ENCODE data around the gene FRMPD4. TPM values are rescaled to one million over a fixed set of nuclear protein-coding genes. Genes with fewer than 3 reads are reported as not detected.

FRMPD4 gene
- polyA plus RNA-seq, 1 donor from 2014 or later = not detected

DNA sequence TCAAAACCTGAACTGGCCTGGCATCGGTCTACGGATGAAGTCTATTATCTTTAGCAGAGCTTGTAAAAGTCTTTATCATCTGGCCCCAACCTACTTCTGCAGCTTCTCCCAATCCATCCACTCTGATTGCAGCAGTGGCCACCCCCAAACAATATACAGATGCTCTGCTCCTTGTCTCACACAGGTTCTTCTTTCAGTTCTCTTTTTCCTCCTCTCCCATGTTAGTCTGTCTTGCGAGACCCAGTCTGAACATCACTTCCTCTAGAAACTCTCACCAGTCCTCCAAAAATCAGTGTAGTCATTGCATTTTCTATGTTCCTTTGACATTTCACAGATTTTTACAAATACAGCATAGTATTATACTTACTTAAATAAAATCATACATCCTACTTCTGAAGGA, 163.0 kb downstream of the FRMPD4 start:
- H3K4me1 Mint-ChIP-seq = peaks cover 2 to 8% (median 5%) of the 10 kb centered on the region in 3 donors
- H3K36me3 Mint-ChIP-seq = peaks cover 2% of the 10 kb centered on the region
- H3K27me3 Mint-ChIP-seq = peaks cover 2% of the 10 kb centered on the region
- H3K4me3 Mint-ChIP-seq = peak overlapping the region in 1 of 4 donors; percentile 2
- H3K27ac Mint-ChIP-seq = no peak overlapping the region
- peaks cover 0 to 7% (median 0%) of the 10 kb centered on the region in 3 donors for H3K9me3 Mint-ChIP-seq

DNA sequence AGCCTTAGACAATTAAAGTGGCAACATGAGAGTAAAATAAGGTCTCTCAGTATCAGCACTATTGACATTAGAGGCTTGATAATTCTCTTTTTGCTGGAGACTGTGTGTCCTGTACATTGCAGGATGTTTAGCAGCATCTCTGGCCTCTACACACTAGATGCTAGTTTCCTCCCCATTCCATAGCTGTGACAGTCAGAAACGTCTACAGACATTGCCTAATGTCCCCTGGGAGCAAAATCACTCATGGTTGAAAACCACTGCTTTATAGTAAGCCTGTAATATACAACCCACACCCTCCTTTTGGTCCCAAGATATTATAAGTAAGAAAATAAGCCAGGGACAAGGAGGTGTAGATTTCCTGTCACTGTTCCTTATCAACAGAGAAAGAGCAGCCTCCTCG, 166.0 kb downstream of the FRMPD4 start:
- H3K27me3 Mint-ChIP-seq = peaks cover 2% of the 10 kb centered on the region
- no peak overlapping the region for H3K4me3 Mint-ChIP-seq
- H3K27ac Mint-ChIP-seq = no peak overlapping the region
- H3K4me1 Mint-ChIP-seq = peaks cover 2 to 8% (median 5%) of the 10 kb centered on the region in 3 donors
- peaks cover 0 to 7% (median 0%) of the 10 kb centered on the region in 3 donors for H3K9me3 Mint-ChIP-seq
- H3K36me3 Mint-ChIP-seq = peaks cover 2% of the 10 kb centered on the region

DNA sequence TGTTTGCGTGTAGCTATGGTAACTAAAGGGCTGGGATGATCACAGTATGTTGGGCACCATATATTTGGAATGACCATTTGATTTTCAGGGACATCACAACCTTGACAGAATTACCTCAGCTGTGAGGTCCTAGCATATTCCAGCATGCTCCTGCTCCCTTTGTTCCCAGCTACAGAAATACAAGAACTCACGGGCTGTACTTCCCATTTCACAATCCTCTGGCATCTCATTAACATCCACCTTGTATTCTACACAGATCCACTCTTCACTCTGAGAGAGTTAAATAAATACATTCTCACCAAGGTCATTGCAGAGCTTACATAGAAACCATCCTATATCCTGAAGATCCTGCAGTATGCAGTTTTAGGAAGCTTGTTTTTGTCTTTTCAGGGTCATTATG, 169.7 kb downstream of the FRMPD4 start:
- no peaks in the 10 kb centered on the region for H3K36me3 Mint-ChIP-seq
- H3K9me3 Mint-ChIP-seq = peaks cover 0 to 3% (median 2%) of the 10 kb centered on the region in 3 donors
- peaks cover 0 to 5% (median 0%) of the 10 kb centered on the region in 3 donors for H3K4me1 Mint-ChIP-seq
- peaks cover 2% of the 10 kb centered on the region for H3K27me3 Mint-ChIP-seq
- no peak overlapping the region for H3K27ac Mint-ChIP-seq
- H3K4me3 Mint-ChIP-seq = no peak overlapping the region

DNA sequence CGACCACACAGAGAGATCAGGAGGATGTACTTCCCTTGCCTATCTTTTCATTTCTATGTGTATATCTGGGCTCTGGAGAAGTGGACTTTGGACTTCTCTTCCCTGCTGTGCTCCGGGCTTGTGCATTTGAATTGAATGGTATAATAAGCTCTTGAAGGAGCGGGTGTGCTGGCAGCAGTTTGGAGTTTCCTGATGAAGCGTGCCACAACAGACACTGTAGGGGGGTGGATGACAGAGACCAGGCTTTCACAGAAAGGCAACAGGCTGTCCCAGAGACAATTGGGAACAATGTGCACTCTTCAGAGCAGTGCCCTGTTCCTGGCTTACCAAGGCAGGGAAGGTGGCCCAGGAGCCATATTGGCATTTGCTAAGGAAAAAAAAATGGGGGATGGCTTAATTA, 170.1 kb downstream of the FRMPD4 start:
- no peaks in the 10 kb centered on the region for H3K36me3 Mint-ChIP-seq
- peaks cover 0 to 5% (median 3%) of the 10 kb centered on the region in 3 donors for H3K9me3 Mint-ChIP-seq
- H3K4me1 Mint-ChIP-seq = peaks cover 0 to 5% (median 0%) of the 10 kb centered on the region in 3 donors
- H3K4me3 Mint-ChIP-seq = no peak overlapping the region
- H3K27ac Mint-ChIP-seq = no peak overlapping the region
- peaks cover 5% of the 10 kb centered on the region for H3K27me3 Mint-ChIP-seq

DNA sequence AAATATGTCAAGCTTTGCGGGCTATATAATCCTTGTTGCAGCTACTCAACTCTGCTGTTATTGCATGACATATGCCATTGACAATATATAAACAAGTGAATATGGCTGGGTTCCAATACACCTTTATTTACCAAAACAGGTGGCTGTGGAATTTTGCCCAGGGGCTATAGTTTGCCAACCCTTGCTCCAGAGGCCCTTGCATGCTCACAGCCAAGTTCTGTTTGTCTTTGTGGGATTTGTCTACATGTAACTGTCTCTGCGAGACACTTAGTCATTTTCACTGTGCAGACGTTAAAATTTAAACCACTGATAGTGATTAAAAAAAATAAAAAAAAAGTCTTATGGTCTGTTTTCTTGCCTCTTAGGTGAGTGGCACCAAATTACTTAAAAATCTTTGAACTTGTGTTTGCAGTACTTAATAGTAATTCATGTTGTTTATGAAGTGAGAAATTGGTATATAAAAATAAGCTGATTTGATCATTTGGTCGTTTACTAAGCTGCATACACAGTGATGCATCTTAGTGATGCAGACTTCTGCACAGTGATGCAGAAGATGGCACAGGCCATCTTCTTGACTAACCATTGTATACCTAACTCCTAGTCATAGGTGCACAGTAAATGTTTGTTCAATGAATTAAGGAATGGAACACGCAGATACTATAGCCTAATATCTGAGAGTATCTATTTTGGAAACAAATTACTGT, 170.9 kb downstream of the FRMPD4 start:
- no peak overlapping the region for H3K27ac Mint-ChIP-seq
- peaks cover 10% of the 10 kb centered on the region for H3K27me3 Mint-ChIP-seq
- H3K36me3 Mint-ChIP-seq = no peaks in the 10 kb centered on the region
- H3K4me1 Mint-ChIP-seq = peaks cover 0 to 5% (median 0%) of the 10 kb centered on the region in 3 donors
- no peak overlapping the region for H3K4me3 Mint-ChIP-seq
- H3K9me3 Mint-ChIP-seq = peaks cover 0 to 6% (median 5%) of the 10 kb centered on the region in 3 donors

DNA sequence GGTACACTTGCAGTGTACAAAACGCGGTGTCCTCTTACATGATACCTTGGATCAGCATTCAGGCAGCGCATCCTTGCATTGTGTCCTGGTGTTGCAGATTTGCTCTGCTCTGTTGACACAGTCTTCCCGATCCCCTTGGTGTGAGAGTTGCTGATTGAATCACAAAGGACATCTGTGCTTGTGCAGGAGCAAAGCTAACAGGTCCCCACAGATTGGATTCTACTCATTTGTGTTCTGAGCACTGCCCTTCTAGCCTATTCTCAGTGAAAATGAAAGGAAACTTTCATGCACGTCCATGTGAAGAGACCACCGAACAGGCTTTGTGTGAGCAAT, 171.4 kb downstream of the FRMPD4 start:
- Mint-ChIP-seq H3K36me3 (no peaks in the 10 kb centered on the region), H3K4me3 (no peak overlapping the region), H3K9me3 (peaks cover 0 to 6% (median 5%) of the 10 kb centered on the region in 3 donors), H3K4me1 (peaks cover 0 to 1% (median 0%) of the 10 kb centered on the region in 3 donors), H3K27me3 (peaks cover 8% of the 10 kb centered on the region), H3K27ac (no peak overlapping the region)

DNA sequence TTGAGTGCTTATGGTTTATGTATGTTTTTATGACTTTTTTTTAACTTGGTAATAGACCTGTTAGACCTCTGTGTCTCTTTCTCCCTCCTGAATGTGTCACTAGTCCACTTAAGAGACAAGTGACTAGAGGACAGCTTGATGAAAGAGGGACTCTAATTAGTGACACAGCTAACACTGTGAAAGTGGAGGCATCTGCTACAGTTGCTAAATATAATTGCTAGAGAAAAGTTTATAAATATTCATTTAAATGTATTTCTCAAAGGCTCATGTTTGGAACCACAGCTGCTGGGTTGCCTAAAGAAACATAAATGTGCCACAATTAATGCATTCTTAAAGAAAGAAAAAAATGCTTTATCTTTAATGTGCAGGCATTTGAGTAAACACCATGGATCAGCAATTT, 176.4 kb downstream of the FRMPD4 start:
- Mint-ChIP-seq H3K4me3 (no peak overlapping the region), H3K36me3 (no peaks in the 10 kb centered on the region), H3K4me1 (no peaks in the 10 kb centered on the region), H3K9me3 (peaks cover 0 to 6% (median 5%) of the 10 kb centered on the region in 3 donors), H3K27me3 (peaks cover 8% of the 10 kb centered on the region), H3K27ac (no peak overlapping the region)

- H3K27me3 Mint-ChIP-seq = peaks cover 8% of the 10 kb centered on the region
- H3K4me3 Mint-ChIP-seq = no peak overlapping the region
- no peak overlapping the region for H3K27ac Mint-ChIP-seq
- H3K4me1 Mint-ChIP-seq = no peaks in the 10 kb centered on the region
- H3K36me3 Mint-ChIP-seq = no peaks in the 10 kb centered on the region
- H3K9me3 Mint-ChIP-seq = peaks cover 0 to 6% (median 5%) of the 10 kb centered on the region in 3 donors
Observed at GRCh38 chrX:12315526-12315925, 177.3 kb downstream of the FRMPD4 start.

- no peak overlapping the region for H3K27ac Mint-ChIP-seq
- H3K27me3 Mint-ChIP-seq = peaks cover under 1% of the 10 kb centered on the region
- peaks cover 0 to under 1% (median 0%) of the 10 kb centered on the region in 3 donors for H3K9me3 Mint-ChIP-seq
- no peak overlapping the region for H3K4me3 Mint-ChIP-seq
- no peaks in the 10 kb centered on the region for H3K36me3 Mint-ChIP-seq
- no peaks in the 10 kb centered on the region for H3K4me1 Mint-ChIP-seq
Observed at GRCh38 chrX:12319003-12319519, 180.8 kb downstream of the FRMPD4 start.

- Mint-ChIP-seq H3K36me3 (no peaks in the 10 kb centered on the region), H3K4me1 (no peaks in the 10 kb centered on the region), H3K9me3 (no peaks in the 10 kb centered on the region), H3K27ac (no peak overlapping the region), H3K4me3 (no peak overlapping the region), H3K27me3 (no peaks in the 10 kb centered on the region)
Observed at GRCh38 chrX:12319992-12320391, 181.7 kb downstream of the FRMPD4 start.

DNA sequence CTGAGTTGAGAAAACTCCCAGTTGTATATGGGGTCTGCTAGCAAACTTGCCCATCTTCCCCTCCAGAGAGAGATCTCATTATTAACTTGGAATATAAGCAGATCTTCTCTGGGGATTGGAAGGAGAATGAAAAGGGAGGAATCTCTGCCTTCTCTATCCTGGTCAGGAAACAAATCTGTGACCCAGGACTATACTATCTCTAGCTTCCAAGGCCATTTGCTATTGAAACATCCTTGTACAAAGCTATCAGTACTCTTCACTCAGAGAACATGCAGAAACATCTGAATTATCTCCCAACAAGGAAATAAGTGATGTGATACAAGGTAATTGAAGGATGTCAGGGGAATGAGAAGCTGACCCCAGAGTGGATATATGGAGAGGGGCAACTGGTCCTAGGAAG, 183.8 kb downstream of the FRMPD4 start:
- Mint-ChIP-seq H3K4me3 (no peak overlapping the region), H3K36me3 (no peaks in the 10 kb centered on the region), H3K9me3 (peaks cover 0 to 2% (median 0%) of the 10 kb centered on the region in 3 donors), H3K4me1 (no peaks in the 10 kb centered on the region), H3K27me3 (no peaks in the 10 kb centered on the region), H3K27ac (no peak overlapping the region)

GRCh38 chrX:12325171-12325570, 186.9 kb downstream of the FRMPD4 start:
- Mint-ChIP-seq H3K27ac (no peak overlapping the region), H3K36me3 (no peaks in the 10 kb centered on the region), H3K9me3 (peaks cover 0 to 4% (median 0%) of the 10 kb centered on the region in 3 donors), H3K4me3 (no peak overlapping the region), H3K4me1 (no peaks in the 10 kb centered on the region), H3K27me3 (no peaks in the 10 kb centered on the region)

GRCh38 chrX:12327836-12328235, 189.6 kb downstream of the FRMPD4 start:
- no peaks in the 10 kb centered on the region for H3K36me3 Mint-ChIP-seq
- H3K4me1 Mint-ChIP-seq = no peaks in the 10 kb centered on the region
- H3K27ac Mint-ChIP-seq = no peak overlapping the region
- H3K27me3 Mint-ChIP-seq = no peaks in the 10 kb centered on the region
- H3K4me3 Mint-ChIP-seq = no peak overlapping the region
- H3K9me3 Mint-ChIP-seq = peaks cover 0 to 4% (median 0%) of the 10 kb centered on the region in 3 donors

DNA sequence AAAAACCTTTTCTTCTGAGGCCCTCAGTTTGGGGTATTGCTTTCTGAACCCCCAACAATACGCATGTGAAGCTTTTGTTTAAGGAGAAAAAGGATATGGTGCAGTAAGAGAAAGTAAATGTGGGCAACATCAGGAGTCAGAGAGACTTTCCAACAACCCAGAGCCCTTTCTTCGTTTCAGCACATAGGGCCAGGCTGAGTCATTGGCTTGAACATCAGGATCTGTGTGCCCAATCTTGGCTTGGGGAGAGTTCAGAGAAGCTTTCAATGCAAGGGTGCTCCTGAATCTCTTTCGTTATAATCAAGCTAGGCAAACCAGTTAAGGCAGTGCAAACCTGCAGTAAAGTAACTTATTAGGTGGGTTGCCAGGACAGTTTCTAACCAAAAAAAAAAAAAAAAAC, 191.2 kb downstream of the FRMPD4 start:
- peaks cover 0 to 4% (median 0%) of the 10 kb centered on the region in 3 donors for H3K9me3 Mint-ChIP-seq
- no peaks in the 10 kb centered on the region for H3K4me1 Mint-ChIP-seq
- H3K27me3 Mint-ChIP-seq = no peaks in the 10 kb centered on the region
- no peak overlapping the region for H3K27ac Mint-ChIP-seq
- no peaks in the 10 kb centered on the region for H3K36me3 Mint-ChIP-seq
- H3K4me3 Mint-ChIP-seq = no peak overlapping the region

- Mint-ChIP-seq H3K27me3 (no peaks in the 10 kb centered on the region), H3K4me3 (no peak overlapping the region), H3K27ac (no peak overlapping the region), H3K4me1 (no peaks in the 10 kb centered on the region), H3K36me3 (no peaks in the 10 kb centered on the region), H3K9me3 (peaks cover 0 to 4% (median 0%) of the 10 kb centered on the region in 3 donors)
Observed at GRCh38 chrX:12330841-12331240, 192.6 kb downstream of the FRMPD4 start.

GRCh38 chrX:12332786-12333347, 194.6 kb downstream of the FRMPD4 start:
- Mint-ChIP-seq H3K4me3 (no peak overlapping the region), H3K27me3 (no peaks in the 10 kb centered on the region), H3K4me1 (no peaks in the 10 kb centered on the region), H3K27ac (no peak overlapping the region), H3K9me3 (peaks cover 0 to under 1% (median 0%) of the 10 kb centered on the region in 3 donors), H3K36me3 (no peaks in the 10 kb centered on the region)
